ENCODE data around the gene SNAP47. TPM values are rescaled to one million over a fixed set of nuclear protein-coding genes. Genes with fewer than 3 reads are reported as not detected.
A peak's percentile ranks its signal among the peaks of the same experiment; 100 is the strongest.

Gene SNAP47
- total RNA-seq, 1 donor from 2014 or later, result 59.4 TPM

GRCh38 chr1:227769047-227769935, 34.1 kb downstream of the SNAP47 start:
- DNase-seq, result no peak

DNA sequence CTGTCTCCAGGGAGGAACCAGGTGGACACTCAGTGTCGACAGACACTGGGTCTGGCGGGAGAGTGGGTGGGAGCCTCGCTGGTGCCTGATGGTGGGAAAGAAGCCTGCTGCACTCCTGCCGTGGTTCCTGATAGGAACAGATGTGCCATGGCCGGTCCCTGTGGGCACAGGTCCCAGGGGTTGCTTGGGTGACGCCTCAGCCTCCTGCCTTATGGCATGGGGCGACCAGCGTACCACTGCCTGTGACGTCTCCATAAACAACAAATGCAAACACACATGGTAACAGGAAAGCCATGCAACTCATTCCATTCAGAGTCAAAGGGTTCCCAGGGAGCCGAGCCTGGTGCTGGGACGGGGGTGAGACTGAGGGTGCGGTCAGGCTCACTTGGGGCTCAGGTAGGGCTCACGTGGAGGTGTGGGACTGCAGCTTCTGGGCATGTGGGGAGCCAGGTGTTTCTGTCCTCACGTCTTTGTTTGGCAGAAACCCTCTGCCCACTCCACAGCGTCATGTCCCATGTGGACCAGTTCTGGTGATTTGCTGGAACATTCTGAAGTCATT, 34.8 kb downstream of the SNAP47 start:
- DNase-seq, result no peak

DNA sequence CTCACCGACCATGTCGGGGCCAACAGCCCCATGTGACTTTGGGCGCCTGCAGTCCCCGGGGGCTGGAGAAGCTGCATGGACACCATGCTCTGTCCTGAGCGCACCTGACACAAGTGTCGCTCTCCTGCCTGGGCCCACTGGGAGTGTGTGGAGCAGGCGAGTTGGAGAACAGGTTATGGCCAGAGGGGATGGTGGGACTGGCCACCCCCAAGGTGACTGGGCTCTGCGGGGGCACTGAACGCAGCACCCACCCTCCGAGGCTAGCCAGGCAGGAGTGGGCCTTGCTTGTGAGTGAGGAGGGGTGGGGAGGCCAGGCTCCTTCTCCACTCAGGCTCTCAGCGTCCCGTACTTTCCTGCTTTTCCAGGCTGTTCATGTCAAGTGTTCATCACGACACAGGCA, 35.6 kb downstream of the SNAP47 start:
- DNase-seq, result no peak

DNA sequence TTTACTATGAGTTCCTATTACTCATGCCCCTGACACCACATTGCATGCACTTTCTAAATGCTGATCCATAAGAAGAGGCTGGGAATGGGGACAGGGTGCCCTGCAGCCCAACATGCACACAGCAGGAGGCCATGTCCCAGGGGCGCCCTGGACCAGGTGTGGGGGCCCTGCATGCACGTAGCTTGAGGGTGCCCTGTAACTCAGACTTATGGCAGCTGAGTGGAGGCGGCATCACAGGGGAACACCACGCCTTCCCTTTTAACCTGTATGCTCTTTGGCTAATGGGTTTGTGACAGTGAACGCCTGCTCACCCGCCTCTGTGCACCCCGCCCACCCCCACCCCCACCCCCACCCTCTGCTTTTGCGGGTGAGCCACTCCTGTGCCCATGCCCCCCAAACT, 36.1 kb downstream of the SNAP47 start:
- DNase-seq, result no peak

DNA sequence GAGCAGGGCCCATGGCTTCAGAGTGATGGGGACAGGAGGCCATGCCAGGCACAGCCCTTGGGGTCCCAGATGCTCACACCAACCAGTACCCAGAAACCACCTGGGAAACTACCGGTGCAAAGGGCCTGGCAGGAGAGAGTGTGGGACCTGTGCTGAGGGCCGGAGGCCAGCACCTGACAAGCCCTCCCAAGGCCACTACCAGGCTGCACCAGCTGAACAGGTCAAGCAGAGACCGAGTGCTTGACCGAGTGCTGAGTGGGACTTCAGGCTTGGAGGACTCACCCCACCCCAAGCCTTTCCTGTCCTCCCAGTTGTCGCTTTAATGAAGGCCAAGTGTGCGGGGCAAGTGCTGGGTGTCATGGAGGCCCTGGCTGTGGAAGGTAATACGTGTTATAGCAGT, 36.5 kb downstream of the SNAP47 start:
- no peak for DNase-seq

DNA sequence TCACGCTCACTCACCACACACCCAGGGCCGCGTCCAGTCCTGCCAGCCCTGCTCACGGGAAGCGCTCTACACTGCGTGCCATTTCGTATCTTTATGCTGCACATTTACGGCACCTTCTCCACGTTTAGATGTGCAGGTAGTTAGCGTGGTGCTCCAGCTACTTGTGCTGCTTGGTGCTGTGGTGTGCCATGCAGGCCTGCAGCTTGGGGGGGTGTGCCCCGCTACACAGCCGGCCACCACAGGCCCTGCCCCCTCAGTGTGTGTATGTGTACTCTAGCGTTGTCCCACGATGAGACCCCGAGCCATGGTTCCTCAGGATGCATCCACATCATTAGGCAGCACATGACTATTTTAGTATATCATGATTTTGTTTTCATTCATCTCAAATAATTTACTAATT, 38.3 kb downstream of the SNAP47 start:
- DNase-seq, result no peak

DNA sequence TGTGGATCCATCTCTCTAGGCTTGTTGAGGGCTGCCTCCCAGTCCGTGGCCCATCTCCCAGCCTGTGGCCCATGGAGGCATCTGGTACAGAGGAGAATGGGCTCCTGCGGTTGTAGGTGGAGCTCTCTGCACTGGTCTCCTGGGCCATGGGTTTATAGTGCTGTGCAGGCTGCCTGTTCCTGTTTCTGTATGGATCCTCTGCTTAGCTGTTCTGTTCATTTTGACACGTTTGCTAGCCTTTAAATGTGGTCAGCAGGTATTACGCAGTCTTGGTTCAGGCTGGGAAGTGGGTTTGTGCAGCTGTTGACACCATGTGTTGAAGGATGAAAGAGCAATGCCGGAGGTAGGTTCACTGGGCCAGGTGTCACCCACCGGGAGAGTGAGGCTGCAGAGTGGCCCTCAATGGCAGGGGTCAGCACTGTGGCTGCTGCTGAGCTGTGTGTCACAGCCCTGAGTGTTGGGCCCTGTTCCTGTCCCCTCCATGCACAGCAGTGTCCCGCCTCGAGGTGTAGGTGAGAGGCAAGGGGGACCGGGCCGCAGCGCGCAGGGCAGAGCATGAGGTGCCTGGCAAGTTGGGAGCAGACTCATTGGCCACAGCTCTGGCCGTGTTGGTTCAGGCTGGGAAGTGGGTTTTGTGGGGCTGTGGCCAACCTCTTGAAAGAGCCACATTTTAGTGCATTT, 39.0 kb downstream of the SNAP47 start:
- DNase-seq, result no peak

- peak; percentile 71 for DNase-seq
Measured at GRCh38 chr1:227774821-227775661, 39.8 kb downstream of the SNAP47 start.

DNA sequence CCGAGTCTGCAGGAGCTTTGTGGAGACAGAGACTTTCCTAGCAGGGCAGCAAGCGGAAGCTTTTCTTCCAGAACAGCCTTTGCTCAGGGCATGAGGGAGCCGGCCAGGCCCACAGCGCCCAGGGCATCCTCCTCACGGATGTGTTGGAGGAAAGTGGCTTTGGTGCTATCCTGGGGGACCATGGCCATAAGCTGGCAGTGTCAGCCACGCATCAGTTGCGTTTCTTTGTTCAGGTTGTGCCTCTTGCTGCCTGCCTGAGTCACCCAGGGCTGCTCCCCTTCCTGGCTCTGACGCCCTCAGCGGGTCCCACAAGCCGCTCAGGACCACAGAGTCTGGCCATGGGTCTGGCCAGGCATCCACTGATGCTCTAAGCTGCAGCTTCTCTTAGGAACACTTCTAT, 40.6 kb downstream of the SNAP47 start:
- no peak for DNase-seq

GRCh38 chr1:227776331-227776771, 41.1 kb downstream of the SNAP47 start:
- DNase-seq, result peak; percentile 72

DNA sequence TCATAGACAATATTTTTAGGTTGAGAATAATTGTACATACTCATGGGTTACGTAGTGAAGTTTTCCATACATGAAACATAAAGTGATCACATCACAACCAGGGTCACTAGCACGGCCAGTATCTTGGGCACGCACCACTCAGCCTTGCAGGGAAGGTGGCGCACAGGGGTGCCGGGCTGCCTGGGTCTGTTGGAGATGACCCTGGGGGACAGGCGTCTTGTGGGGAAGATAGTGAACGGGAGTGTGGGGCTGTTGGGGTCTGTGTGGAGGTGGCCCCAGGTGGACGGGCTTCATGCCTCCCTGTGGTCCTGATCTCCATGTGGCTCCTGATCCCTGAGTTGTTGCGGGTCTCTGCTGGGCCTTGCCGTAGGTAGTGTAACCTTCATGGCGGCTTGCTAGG, 41.9 kb downstream of the SNAP47 start:
- no peak for DNase-seq

- DNase-seq, result no peak
Measured at GRCh38 chr1:227777646-227778045, 42.4 kb downstream of the SNAP47 start.

DNA sequence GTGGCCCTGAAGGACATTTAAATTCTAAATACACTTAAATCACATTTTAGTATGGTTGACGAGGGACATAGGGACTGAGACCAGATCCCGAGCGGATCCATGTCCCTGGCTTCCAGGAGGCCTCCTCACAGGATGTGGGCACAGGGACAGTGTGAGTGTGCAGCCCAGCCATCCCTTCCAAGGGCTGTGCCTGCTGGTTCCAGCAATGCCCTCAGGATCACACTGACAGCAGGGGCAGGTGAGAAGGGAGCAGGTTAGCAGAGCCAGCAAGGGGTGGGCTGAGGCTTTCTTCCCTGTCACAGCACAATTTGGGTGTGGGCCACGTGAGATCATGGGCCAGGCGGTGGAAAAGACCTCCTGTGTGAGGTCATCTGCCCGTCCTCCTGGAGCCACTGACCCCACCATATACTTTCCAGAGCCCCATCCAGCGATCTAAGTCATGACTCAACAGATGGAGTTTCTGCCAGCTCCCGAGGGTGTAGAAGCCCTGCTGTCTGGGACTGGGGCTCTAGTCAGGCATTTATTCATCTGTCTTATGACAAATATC, 43.2 kb downstream of the SNAP47 start:
- no peak for DNase-seq

DNA sequence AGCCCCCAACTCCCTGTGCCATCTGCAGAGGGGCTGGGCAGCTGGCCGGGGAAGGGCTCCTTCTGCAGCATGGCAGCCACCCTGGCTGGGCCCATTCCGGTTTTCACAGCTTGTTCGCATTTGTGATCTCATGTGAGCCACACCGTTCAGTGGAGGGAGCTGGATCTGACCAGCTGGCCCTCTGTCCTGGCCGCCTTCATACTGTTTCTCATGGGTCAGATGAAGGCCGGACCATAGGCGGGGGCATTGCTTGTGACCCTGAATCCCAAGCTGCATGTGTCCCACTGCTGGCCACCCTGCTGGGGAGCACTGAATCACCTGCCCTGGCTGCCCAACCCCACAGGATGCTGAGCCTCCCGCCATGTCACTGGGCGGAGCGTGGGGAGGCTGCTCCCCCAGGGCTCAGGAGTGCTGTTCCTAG, 43.8 kb downstream of the SNAP47 start:
- DNase-seq, result no peak

GRCh38 chr1:227779685-227780084, 44.5 kb downstream of the SNAP47 start:
- DNase-seq, result no peak

DNA sequence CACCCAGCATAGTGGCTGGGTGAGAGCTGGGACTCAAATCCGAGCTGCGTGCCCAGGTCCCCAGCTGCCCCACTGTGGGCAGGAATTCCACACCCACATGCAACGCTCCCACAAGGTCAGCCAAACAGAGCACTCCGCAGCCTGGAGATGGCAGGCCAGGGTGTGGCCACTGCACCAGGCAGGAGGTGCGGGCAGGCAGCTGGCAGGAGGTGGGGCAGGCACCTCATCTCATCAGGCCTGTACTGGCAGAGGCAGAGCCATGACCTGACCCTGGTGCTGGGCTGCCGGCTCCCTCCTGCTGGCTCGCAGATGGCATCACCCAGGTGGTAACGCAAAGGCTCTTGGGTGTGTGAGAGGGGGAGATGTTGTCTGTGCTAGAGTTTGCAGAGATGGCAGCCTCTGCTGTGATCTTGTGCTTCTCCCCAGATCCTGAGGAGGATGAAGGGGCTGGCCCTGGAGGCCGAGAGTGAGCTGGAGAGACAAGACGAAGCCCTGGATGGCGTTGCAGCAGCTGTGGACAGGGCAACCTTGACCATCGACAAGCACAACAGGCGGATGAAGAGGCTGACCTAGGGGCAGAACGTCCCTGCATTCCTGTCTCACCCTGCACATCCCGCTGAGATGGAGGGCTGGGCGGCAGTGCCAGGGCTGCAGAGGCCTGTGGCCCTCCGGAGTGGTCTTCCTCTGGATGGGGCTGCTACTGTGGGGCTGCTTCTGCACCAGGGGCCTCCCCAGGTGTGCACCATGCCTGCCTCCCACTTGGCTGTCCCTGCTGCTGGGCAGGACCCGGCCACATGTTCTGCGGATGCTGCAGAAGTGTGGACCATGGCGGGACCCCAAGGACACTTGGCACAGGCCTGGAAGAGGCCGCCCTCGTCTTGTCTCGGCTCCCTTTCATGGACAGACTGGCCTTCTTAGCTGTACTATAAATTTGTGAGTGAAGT, 45.1 kb downstream of the SNAP47 start:
- DNase-seq, result no peak

GRCh38 chr1:227781314-227781930, 46.2 kb downstream of the SNAP47 start:
- no peak for DNase-seq

- no peak for DNase-seq
Measured at GRCh38 chr1:227782226-227782625, 47.0 kb downstream of the SNAP47 start.

- no peak for DNase-seq
Measured at GRCh38 chr1:227785094-227785804, 50.0 kb downstream of the SNAP47 start.

Measured in tongue (tissue), 2 donors.